HPDE6-E6E7 (cell line): ENCODE data around the gene NLK.
"Not testable (repeated sequence)": the region's sequence is repeated elsewhere in the genome, so short reads cannot be mapped to it uniquely, and the experiment has no call there.

Experiments used
- DNase-seq: peaks from one replicate; pipeline ENCODE4 v3.0.0; 2011; ENCODE audit warnings: missing footprints; ENCODE audit errors: extremely low spot score

NLK gene

GRCh38 chr17:28042657-28042720 is at the start of gene NLK:
Gene NLK (plus strand): TSS chr17:28042677. CDS start chr17:28042874, 197 bp downstream.
- no peak for DNase-seq

- DNase-seq, result no peak
Measured at GRCh38 chr17:27993161-27993695, 49.2 kb upstream of the NLK start.

- DNase-seq, result no peak
Measured at GRCh38 chr17:27993723-27994310, 48.7 kb upstream of the NLK start.

GRCh38 chr17:27994586-27994985 is 47.9 kb upstream of the NLK start:
- no peak for DNase-seq

- no peak for DNase-seq
Measured at GRCh38 chr17:27995554-27995953, 46.9 kb upstream of the NLK start.

- DNase-seq, result no peak
Measured at GRCh38 chr17:27996202-27997043, 46.1 kb upstream of the NLK start.

GRCh38 chr17:27997044-27997401 is 45.5 kb upstream of the NLK start:
- DNase-seq, result no peak

- DNase-seq, result no peak
Measured at GRCh38 chr17:27997522-27997921, 45.0 kb upstream of the NLK start.

GRCh38 chr17:28001149-28001548 is 41.3 kb upstream of the NLK start:
- no peak for DNase-seq

- no peak for DNase-seq
Measured at GRCh38 chr17:28004344-28004743, 38.1 kb upstream of the NLK start.

GRCh38 chr17:28007925-28008324 is 34.6 kb upstream of the NLK start:
- not testable (repeated sequence) for DNase-seq

- peak; percentile 41 for DNase-seq
Measured at GRCh38 chr17:28008513-28008912, 34.0 kb upstream of the NLK start.

- no peak for DNase-seq
Measured at GRCh38 chr17:28010406-28010805, 32.1 kb upstream of the NLK start.

GRCh38 chr17:28018439-28019070 is 23.9 kb upstream of the NLK start:
- no peak for DNase-seq

GRCh38 chr17:28020515-28020914 is 22.0 kb upstream of the NLK start:
- no peak for DNase-seq

- DNase-seq, result no peak
Measured at GRCh38 chr17:28029044-28029443, 13.4 kb upstream of the NLK start.

GRCh38 chr17:28030386-28030785 is 12.1 kb upstream of the NLK start:
- DNase-seq, result no peak

GRCh38 chr17:28031174-28031573 is 11.3 kb upstream of the NLK start:
- DNase-seq, result no peak

GRCh38 chr17:28033972-28034714 is 8.3 kb upstream of the NLK start:
- DNase-seq, result peak; percentile 48

- not testable (repeated sequence) for DNase-seq
Measured at GRCh38 chr17:28035452-28035851, 7.0 kb upstream of the NLK start.

- DNase-seq, result not testable (repeated sequence)
Measured at GRCh38 chr17:28035884-28036283, 6.6 kb upstream of the NLK start.

- no peak for DNase-seq
Measured at GRCh38 chr17:28038802-28039201, 3.7 kb upstream of the NLK start.

- no peak for DNase-seq
Measured at GRCh38 chr17:28039251-28039650, 3.2 kb upstream of the NLK start.
